A549 (cell line): ENCODE measurements around the gene SLC2A13.

Source experiments
- CBX8 ChIP-seq: fragments of 200-600 bp; sonication (generic); IDR thresholded peaks from 2 replicates; pipeline ENCODE4 v1.6.1; 2016
- CEBPB ChIP-seq, 2 experiments: fragments of >200 bp in 1 of 2; sonication (Bioruptor Twin) in 1 of 2; formaldehyde crosslinking in 1 of 2; IDR thresholded peaks; 2 replicates each; pipeline ENCODE4 v1.6.1; 2012 to 2016
- CTCF ChIP-seq: fragments of >200 bp; sonication (Bioruptor Twin); formaldehyde crosslinking; IDR thresholded peaks from 3 replicates; pipeline ENCODE4 v1.5.1; 2016
- JUN ChIP-seq, 2 experiments: fragments of >200 bp; sonication (Bioruptor Twin); formaldehyde crosslinking; IDR thresholded peaks; 2 replicates in 1 of 2; 3 replicates in 1 of 2; pipeline ENCODE4 v1.6.1; 2016 to 2017
- MYC ChIP-seq: IDR thresholded peaks from 2 replicates; pipeline ENCODE4 v1.6.1; 2012; ENCODE audit warnings: mild to moderate bottlenecking, inconsistent platforms, low read length, improper control_type of control experiment, borderline replicate concordance
- POLR2A ChIP-seq: IDR thresholded peaks from 2 replicates; pipeline ENCODE4 v1.6.1; 2012; ENCODE audit warnings: mild to moderate bottlenecking, low read length
- RAD21 ChIP-seq, 2 experiments: fragments of >200 bp in 1 of 2; sonication (Bioruptor Twin) in 1 of 2; formaldehyde crosslinking in 1 of 2; IDR thresholded peaks in 1 of 2; conservative IDR thresholded peaks in 1 of 2; 2 replicates in 1 of 2; 3 replicates in 1 of 2; pipeline ENCODE4 v1.6.1; 2012 to 2018; ENCODE audit warnings: inconsistent platforms in 1 of 2
- USF2 ChIP-seq: fragments of 450-650 bp; IDR thresholded peaks from 2 replicates; pipeline ENCODE4 v1.6.1; 2014; ENCODE audit warnings: antibody characterized with exemption

- TF ChIP-seq POLR2A (no peak), MYC (no peak), CTCF (no peak), CBX8 (no peak), RAD21 (conservative IDR thresholded peaks at IDR 0.05 in 1 of 2, IDR thresholded peaks at IDR 0.05 in 1 of 2) (no peak), USF2 (no peak), JUN (IDR thresholded peaks at IDR 0.05) (no peak), CEBPB (IDR thresholded peaks at IDR 0.05) (no peak)
These were observed 38.1 kb upstream of the SLC2A13 start for GRCh38 chr12:40144023-40144422.
